Loucy (cell line): ENCODE data around the gene BUD31.

Experiments
- H2AFZ ChIP-seq: fragments of 200-600 bp; sonication (generic); 2 replicates; pipeline ENCODE4 v1.6.0; 2016; ENCODE audit warnings: antibody characterized with exemption, mild to moderate bottlenecking, low read length, moderate library complexity
- H3F3A ChIP-seq: fragments of 200-600 bp; 2 replicates; pipeline ENCODE4 v1.6.0; 2016; ENCODE audit warnings: antibody characterized with exemption, low read depth, mild to moderate bottlenecking
- H3K27me3 ChIP-seq: fragments of 200-600 bp; sonication (generic); 2 replicates; pipeline ENCODE4 v1.6.1; 2014; ENCODE audit warnings: low read length, mild to moderate bottlenecking; ENCODE audit not compliant: insufficient read depth, poor library complexity, severe bottlenecking
- H3K36me3 ChIP-seq: fragments of 200-600 bp; sonication (generic); 2 replicates; pipeline ENCODE4 v1.6.1; 2016; ENCODE audit warnings: low read length; ENCODE audit not compliant: insufficient read depth
- H3K4me1 ChIP-seq: fragments of 200-600 bp; sonication (generic); 2 replicates; pipeline ENCODE4 v1.5.1; 2014; ENCODE audit warnings: low read length, mild to moderate bottlenecking; ENCODE audit not compliant: insufficient read depth, poor library complexity, severe bottlenecking
- H3K4me2 ChIP-seq: fragments of 200-600 bp; sonication (generic); 2 replicates; pipeline ENCODE4 v1.6.0; 2014; ENCODE audit warnings: antibody characterized with exemption, low read length, low read depth, mild to moderate bottlenecking; ENCODE audit not compliant: poor library complexity, severe bottlenecking
- H3K4me3 ChIP-seq: fragments of 200-600 bp; sonication (generic); 2 replicates; pipeline ENCODE4 v1.5.1; 2014; ENCODE audit warnings: low read length, mild to moderate bottlenecking, mixed read lengths; ENCODE audit not compliant: poor library complexity, severe bottlenecking
- H3K79me2 ChIP-seq: fragments of 200-600 bp; sonication (generic); 2 replicates; pipeline ENCODE4 v1.6.1; 2014; ENCODE audit warnings: low read length; ENCODE audit not compliant: insufficient read depth
- H3K9ac ChIP-seq: fragments of 200-600 bp; sonication (generic); 2 replicates; pipeline ENCODE4 v1.6.0; 2014; ENCODE audit warnings: mild to moderate bottlenecking, low read depth, low read length, moderate library complexity; ENCODE audit not compliant: poor library complexity, severe bottlenecking
- H3K9me2 ChIP-seq: fragments of 200-600 bp; sonication (generic); replicated peaks from 2 replicates; pipeline ENCODE4 v1.6.1; 2016; ENCODE audit warnings: low read depth, low read length, mixed read lengths
- H3K9me3 ChIP-seq: fragments of 200-600 bp; sonication (generic); 2 replicates; pipeline ENCODE4 v1.6.1; 2014; ENCODE audit warnings: mild to moderate bottlenecking, antibody characterized with exemption, low read length, low read depth; ENCODE audit not compliant: insufficient read depth
- H4K20me1 ChIP-seq: fragments of 200-600 bp; sonication (generic); 2 replicates; pipeline ENCODE4 v1.6.0; 2014; ENCODE audit warnings: antibody characterized with exemption, low read length, mild to moderate bottlenecking; ENCODE audit not compliant: insufficient read depth, poor library complexity, severe bottlenecking
- EZH2phosphoT487 ChIP-seq: fragments of 200-600 bp; IDR thresholded peaks from 2 replicates; pipeline ENCODE4 v1.6.1; 2018; ENCODE audit warnings: antibody characterized with exemption, mild to moderate bottlenecking, moderate library complexity, borderline replicate concordance
- TF ChIP-seq, protein P1 (sequence below): fragments of 200-600 bp; sonication (generic); conservative IDR thresholded peaks from 2 replicates; pipeline ENCODE4 v1.5.1; 2014; ENCODE audit warnings: mild to moderate bottlenecking, antibody characterized with exemption, low read length

The BUD31 gene

DNA sequence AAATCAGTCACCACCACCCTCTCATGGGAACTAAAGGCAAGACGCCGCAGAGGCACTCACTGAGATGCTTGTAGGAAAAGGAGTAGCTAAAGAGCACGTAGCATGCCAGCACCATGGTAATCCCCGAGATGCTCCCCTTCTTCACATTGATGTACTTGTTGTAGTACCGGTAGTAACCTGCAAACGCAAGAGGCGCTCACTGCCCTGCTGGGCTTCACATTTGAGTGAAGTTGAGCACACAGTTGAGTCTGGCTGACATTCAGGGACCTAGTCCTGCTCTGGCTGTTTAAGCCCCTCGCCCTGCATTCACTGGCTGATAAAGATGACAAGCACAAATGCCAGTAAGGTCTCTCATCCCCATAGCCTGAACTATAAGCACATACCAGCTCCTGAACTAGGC, 50.3 kb downstream of the BUD31 start:
- Histone ChIP-seq H3F3A (no peaks in the 10 kb centered on the region), H3K36me3 (peaks cover 53% of the 10 kb centered on the region), H4K20me1 (peaks cover 53% of the 10 kb centered on the region), H3K27me3 (no peaks in the 10 kb centered on the region), H3K4me2 (no peak overlapping the region), H3K9me2 (no peaks in the 10 kb centered on the region), H2AFZ (no peak overlapping the region), H3K4me1 (peaks cover 12% of the 10 kb centered on the region), H3K79me2 (peaks cover 66% of the 10 kb centered on the region), H3K9ac (no peak overlapping the region), H3K9me3 (no peaks in the 10 kb centered on the region), H3K4me3 (no peak overlapping the region)
- TF ChIP-seq EZH2phosphoT487: no peak
- TF ChIP-seq, protein P1, sequence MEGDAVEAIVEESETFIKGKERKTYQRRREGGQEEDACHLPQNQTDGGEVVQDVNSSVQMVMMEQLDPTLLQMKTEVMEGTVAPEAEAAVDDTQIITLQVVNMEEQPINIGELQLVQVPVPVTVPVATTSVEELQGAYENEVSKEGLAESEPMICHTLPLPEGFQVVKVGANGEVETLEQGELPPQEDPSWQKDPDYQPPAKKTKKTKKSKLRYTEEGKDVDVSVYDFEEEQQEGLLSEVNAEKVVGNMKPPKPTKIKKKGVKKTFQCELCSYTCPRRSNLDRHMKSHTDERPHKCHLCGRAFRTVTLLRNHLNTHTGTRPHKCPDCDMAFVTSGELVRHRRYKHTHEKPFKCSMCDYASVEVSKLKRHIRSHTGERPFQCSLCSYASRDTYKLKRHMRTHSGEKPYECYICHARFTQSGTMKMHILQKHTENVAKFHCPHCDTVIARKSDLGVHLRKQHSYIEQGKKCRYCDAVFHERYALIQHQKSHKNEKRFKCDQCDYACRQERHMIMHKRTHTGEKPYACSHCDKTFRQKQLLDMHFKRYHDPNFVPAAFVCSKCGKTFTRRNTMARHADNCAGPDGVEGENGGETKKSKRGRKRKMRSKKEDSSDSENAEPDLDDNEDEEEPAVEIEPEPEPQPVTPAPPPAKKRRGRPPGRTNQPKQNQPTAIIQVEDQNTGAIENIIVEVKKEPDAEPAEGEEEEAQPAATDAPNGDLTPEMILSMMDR: peak; percentile 61

DNA sequence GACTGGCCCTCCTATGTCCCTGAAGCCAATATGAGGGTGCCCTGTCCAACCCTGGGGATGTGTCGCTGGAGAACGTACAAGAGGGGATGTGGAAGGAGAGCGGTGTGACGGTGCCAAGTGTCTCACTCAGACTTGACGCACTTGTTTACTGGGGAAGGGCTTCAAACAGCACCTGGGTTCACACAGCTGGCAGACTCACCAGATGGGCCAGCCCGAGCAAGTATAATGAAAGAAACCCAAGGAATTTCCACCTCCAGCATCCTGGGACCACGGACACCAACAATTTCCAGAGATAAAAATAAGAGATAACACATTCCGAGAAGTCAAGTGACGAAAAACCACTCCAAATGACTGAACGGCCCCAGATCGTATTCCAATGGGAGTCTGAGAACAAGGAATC, 51.9 kb downstream of the BUD31 start:
- Histone ChIP-seq H3K9me3 (no peaks in the 10 kb centered on the region), H3K4me1 (peaks cover 17% of the 10 kb centered on the region), H2AFZ (no peak overlapping the region), H3K9ac (no peak overlapping the region), H3K79me2 (peaks cover 81% of the 10 kb centered on the region), H3F3A (no peaks in the 10 kb centered on the region), H3K9me2 (no peaks in the 10 kb centered on the region), H3K36me3 (peaks cover 38% of the 10 kb centered on the region), H3K4me3 (no peak overlapping the region), H4K20me1 (peaks cover 60% of the 10 kb centered on the region), H3K27me3 (no peaks in the 10 kb centered on the region), H3K4me2 (peak overlapping the region; percentile 35)
- no peak for TF ChIP-seq EZH2phosphoT487
- TF ChIP-seq, protein P1: no peak

DNA sequence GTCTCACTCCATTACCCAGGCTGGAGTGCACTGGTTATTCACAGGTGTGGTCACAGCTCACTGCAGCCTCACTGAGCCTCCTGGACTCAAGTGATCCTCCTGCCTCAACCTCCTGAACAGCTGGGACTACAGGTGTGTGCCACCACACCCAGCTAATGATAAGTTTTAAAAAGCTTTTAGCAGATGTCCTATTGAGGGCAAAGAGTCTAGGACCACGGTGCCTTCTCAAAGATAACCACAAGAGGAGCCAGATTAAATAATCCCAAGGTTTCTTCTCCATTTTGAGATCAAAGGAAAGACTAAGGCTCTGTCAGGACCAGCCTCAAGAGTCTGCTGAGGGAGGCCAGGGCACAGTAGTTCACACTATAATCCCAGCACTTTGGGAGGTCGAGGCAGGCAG, 52.5 kb downstream of the BUD31 start:
- peaks cover 33% of the 10 kb centered on the region for H3K36me3 ChIP-seq
- H3K4me2 ChIP-seq: peak overlapping the region; percentile 35
- no peaks in the 10 kb centered on the region for H3K9me3 ChIP-seq
- H3K4me3 ChIP-seq: no peak overlapping the region
- no peaks in the 10 kb centered on the region for H3K27me3 ChIP-seq
- no peak for TF ChIP-seq EZH2phosphoT487
- TF ChIP-seq, protein P1: peak; percentile 20; the same call in 1 of the 2 replicates
- H4K20me1 ChIP-seq: peaks cover 60% of the 10 kb centered on the region
- H3K9me2 ChIP-seq: no peaks in the 10 kb centered on the region
- no peak overlapping the region for H2AFZ ChIP-seq
- H3K79me2 ChIP-seq: peaks cover 85% of the 10 kb centered on the region
- H3F3A ChIP-seq: no peaks in the 10 kb centered on the region
- H3K9ac ChIP-seq: no peak overlapping the region
- H3K4me1 ChIP-seq: peaks cover 18% of the 10 kb centered on the region
